B cell (primary cell): Measurements from ENCODE around the gene CD79A. TPM values are rescaled to one million over a fixed set of nuclear protein-coding genes. Genes with fewer than 3 reads are reported as not detected.
A peak's percentile ranks its signal among the peaks of the same experiment; 100 is the strongest.

Experiments
- ATAC-seq: fragments of 200-7000 bp; cut with Tn5 transposase; one replicate; pipeline ENCODE4 v1.10.0; 2021; ENCODE audit warnings: low read depth, mild to moderate bottlenecking, moderate number of reproducible peaks, moderate library complexity
- CTCF ChIA-PET: fragments of 350-600 bp; sonication (Branson Sonifier 250); formaldehyde crosslinking; loops from one replicate; lab custom pipeline; 2021; ENCODE audit warnings: antibody characterized with exemption, inconsistent platforms; lab: Charles Lee
- POLR2A ChIA-PET: fragments of 350-600 bp; sonication (Branson Sonifier 250); formaldehyde crosslinking; loops from one replicate; lab custom pipeline; 2021; ENCODE audit warnings: antibody characterized with exemption; lab: Charles Lee
- DNase-seq: peaks from one replicate; pipeline ENCODE4 v3.0.0; 2013
- H2AFZ ChIP-seq: 2 replicates; pipeline ENCODE4 v1.6.1; 2012; ENCODE audit warnings: mild to moderate bottlenecking, low read depth, low read length; ENCODE audit not compliant: insufficient read depth, poor library complexity, severe bottlenecking
- H3K27ac ChIP-seq, 2 donors: 1 replicate in 1 of 2; 2 replicates in 1 of 2; pipeline ENCODE4 v1.5.1; 2012 to 2013; ENCODE audit warnings: low read length in 2 of 2, mild to moderate bottlenecking in 2 of 2, moderate library complexity in 1 of 2
- H3K27me3 ChIP-seq, 4 experiments: fragments of 200-600 bp in 1 of 4; sonication (generic) in 1 of 4; replicated peaks in 1 of 4; 1 replicate in 2 of 4; 2 replicates in 2 of 4; pipeline versions ENCODE4 v1.6.1 to v1.7.0; 2013 to 2016; ENCODE audit warnings: low read length in 3 of 4, mild to moderate bottlenecking in 2 of 4, mixed read lengths in 1 of 4, moderate library complexity in 1 of 4; ENCODE audit not compliant: insufficient read depth in 4 of 4, control insufficient read depth in 3 of 4; ENCODE audit errors: control extremely low read depth in 1 of 4
- H3K36me3 ChIP-seq, 2 experiments: replicated peaks in 1 of 2; 1 replicate in 1 of 2; 2 replicates in 1 of 2; pipeline versions ENCODE4 v1.6.1 to v1.7.1; 2013; ENCODE audit warnings: low read length in 1 of 2; ENCODE audit not compliant: insufficient read depth in 2 of 2, control insufficient read depth in 1 of 2; ENCODE audit errors: control extremely low read depth in 1 of 2, extremely low read depth in 1 of 2
- H3K4me1 ChIP-seq, 2 donors: fragments of 200-600 bp in 1 of 2; sonication (generic) in 1 of 2; 1 replicate in 1 of 2; 2 replicates in 1 of 2; pipeline versions ENCODE4 v1.5.1 to v1.6.1; 2013 to 2017; ENCODE audit warnings: low read length in 2 of 2; ENCODE audit not compliant: control insufficient read depth in 2 of 2, insufficient read depth in 2 of 2
- H3K4me2 ChIP-seq: replicated peaks from 2 replicates; pipeline ENCODE3; 2012; ENCODE audit warnings: mild to moderate bottlenecking, low read depth, low read length; ENCODE audit not compliant: poor library complexity, severe bottlenecking
- H3K4me3 ChIP-seq, 5 experiments: fragments of 200-600 bp in 1 of 5; sonication (generic) in 1 of 5; 1 replicate in 3 of 5; 2 replicates in 2 of 5; pipeline versions ENCODE4 v1.5.1 to v1.7.0; 2011 to 2016; ENCODE audit warnings: low read length in 4 of 5, mild to moderate bottlenecking in 4 of 5, low read depth in 2 of 5, control low read depth in 1 of 5, moderate library complexity in 1 of 5; ENCODE audit not compliant: insufficient read depth in 1 of 5; ENCODE audit errors: control extremely low read depth in 1 of 5, extremely low read depth in 1 of 5
- H3K79me2 ChIP-seq: fragments of 200-600 bp; sonication (generic); one replicate; pipeline ENCODE4 v1.6.0; 2016; ENCODE audit warnings: low read length; ENCODE audit not compliant: control insufficient read depth, insufficient read depth
- H3K9ac ChIP-seq: fragments of 200-600 bp; sonication (generic); 2 replicates; pipeline ENCODE4 v1.6.1; 2017; ENCODE audit warnings: mild to moderate bottlenecking, low read length, moderate library complexity
- H3K9me3 ChIP-seq, 3 donors: one replicate each; pipeline versions ENCODE4 v1.6.1 to v1.7.1; 2013; ENCODE audit warnings: low read length in 2 of 3; ENCODE audit not compliant: control insufficient read depth in 2 of 3, insufficient read depth in 1 of 3; ENCODE audit errors: control extremely low read depth in 1 of 3
- H4K20me1 ChIP-seq: 2 replicates; pipeline ENCODE4 v1.6.0; 2012; ENCODE audit warnings: mild to moderate bottlenecking, low read length; ENCODE audit not compliant: insufficient read depth, control insufficient read depth, poor library complexity, severe bottlenecking
- H3K27ac Mint-ChIP-seq: one replicate; pipeline ENCODE4 v1.8.0; 2021; ENCODE audit warnings: mixed read lengths
- H3K27me3 Mint-ChIP-seq: one replicate; pipeline ENCODE4 v1.8.0; 2021; ENCODE audit warnings: mixed read lengths
- H3K4me1 Mint-ChIP-seq: one replicate; pipeline ENCODE4 v1.8.0; 2021; ENCODE audit warnings: mixed read lengths
- H3K4me3 Mint-ChIP-seq: one replicate; pipeline ENCODE4 v1.8.0; 2021; ENCODE audit warnings: mixed read lengths
- H3K9me3 Mint-ChIP-seq: one replicate; pipeline ENCODE4 v1.8.0; 2022; ENCODE audit warnings: mixed read lengths; ENCODE audit not compliant: insufficient read depth
- EZH2 ChIP-seq: IDR thresholded peaks from 2 replicates; pipeline ENCODE4 v1.6.1; 2012; ENCODE audit warnings: borderline replicate concordance, low read depth, mild to moderate bottlenecking, moderate library complexity, low read length; ENCODE audit not compliant: insufficient read depth, poor library complexity, severe bottlenecking
- WGBS: methylation state at CpG from one replicate; pipeline ENCODE4 v1.1.5; 2013; ENCODE audit warnings: missing lambda C conversion rate; ENCODE audit not compliant: insufficient coverage; 5-methylcytosine and 5-hydroxymethylcytosine counted together
- intact Hi-C: fragments of 100-400 bp; cut with micrococcal nuclease; formaldehyde crosslinking; loops from one replicate; pipeline ENCODE4 v1.10.0; 2022
- polyA plus RNA-seq: library from polyadenylated mRNA; depleted of rRNA; stranded (reverse); fragments of >200 nt; gene quantifications from 2 replicates; pipeline ENCODE4 v1.2.3, GENCODE V29; 2012
- total RNA-seq, 2 donors: library from RNA; stranded (reverse); fragments of 120-200 nt in 1 of 2; gene quantifications; 1 replicate in 1 of 2; 2 replicates in 1 of 2; pipeline versions ENCODE4 v1.2.3 to v1.2.4, GENCODE V29; 2013 to 2022
- TF ChIP-seq, protein P1 (sequence below): fragments of 200-600 bp; IDR thresholded peaks from one replicate; pipeline ENCODE4 v1.8.0; 2022; ENCODE audit warnings: antibody characterized with exemption, mild to moderate bottlenecking

Gene CD79A
- total and polyA plus RNA-seq, 2 donors (not counting 1 experiment from before 2014, with no cell fraction given) = 1,280 to 1,471 TPM

DNA sequence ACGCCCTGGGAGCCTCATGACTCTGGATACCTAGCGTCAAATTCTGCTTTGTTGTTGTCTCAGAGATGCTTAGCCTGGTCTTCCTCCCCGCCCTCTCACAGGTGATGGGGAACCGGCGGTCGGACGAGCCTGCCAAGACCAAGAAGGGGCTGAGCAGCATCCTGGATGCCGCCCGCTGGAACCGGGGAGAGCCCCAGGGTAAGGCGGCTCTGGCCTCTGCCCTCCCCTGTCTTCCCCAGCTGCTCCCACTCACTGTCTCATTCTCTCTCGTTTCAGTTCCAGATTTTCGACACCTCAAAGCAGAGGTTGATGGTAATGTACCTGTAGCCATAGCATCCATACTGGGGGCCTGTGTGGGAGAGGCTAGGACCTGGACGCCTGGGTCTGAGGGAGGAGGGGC, 17.3 kb downstream of the CD79A start:
- Histone ChIP-seq H3K4me1 (peaks cover 0 to 22% of the 10 kb centered on the region in 2 donors), H3K4me3 (no peak overlapping the region), H3K9me3 (no peaks in the 10 kb centered on the region), H3K79me2 (peaks cover 60% of the 10 kb centered on the region), H3K27ac (no peak overlapping the region), H3K9ac (no peak overlapping the region), H2AFZ (no peak overlapping the region), H3K27me3 (no peaks in the 10 kb centered on the region), H3K36me3 (peaks cover 5 to 78% of the 10 kb centered on the region in 2 experiments), H4K20me1 (peaks cover 91% of the 10 kb centered on the region), H3K4me2 (no peak overlapping the region)
- ATAC-seq (no peak), DNase-seq (no peak)
- H3K27me3 Mint-ChIP-seq = no peaks in the 10 kb centered on the region
- H3K4me3 Mint-ChIP-seq = no peak overlapping the region
- no peaks in the 10 kb centered on the region for H3K9me3 Mint-ChIP-seq
- POLR2A ChIA-PET = interaction anchor here (1.0 kb wide), 1 partner anchor 17 kb away, joined by 3 read pairs; the partner anchor contains the start of gene CD79A
- WGBS = 90% methylated on average over 12 of the region's 14 CpGs
- TF ChIP-seq, protein P1, sequence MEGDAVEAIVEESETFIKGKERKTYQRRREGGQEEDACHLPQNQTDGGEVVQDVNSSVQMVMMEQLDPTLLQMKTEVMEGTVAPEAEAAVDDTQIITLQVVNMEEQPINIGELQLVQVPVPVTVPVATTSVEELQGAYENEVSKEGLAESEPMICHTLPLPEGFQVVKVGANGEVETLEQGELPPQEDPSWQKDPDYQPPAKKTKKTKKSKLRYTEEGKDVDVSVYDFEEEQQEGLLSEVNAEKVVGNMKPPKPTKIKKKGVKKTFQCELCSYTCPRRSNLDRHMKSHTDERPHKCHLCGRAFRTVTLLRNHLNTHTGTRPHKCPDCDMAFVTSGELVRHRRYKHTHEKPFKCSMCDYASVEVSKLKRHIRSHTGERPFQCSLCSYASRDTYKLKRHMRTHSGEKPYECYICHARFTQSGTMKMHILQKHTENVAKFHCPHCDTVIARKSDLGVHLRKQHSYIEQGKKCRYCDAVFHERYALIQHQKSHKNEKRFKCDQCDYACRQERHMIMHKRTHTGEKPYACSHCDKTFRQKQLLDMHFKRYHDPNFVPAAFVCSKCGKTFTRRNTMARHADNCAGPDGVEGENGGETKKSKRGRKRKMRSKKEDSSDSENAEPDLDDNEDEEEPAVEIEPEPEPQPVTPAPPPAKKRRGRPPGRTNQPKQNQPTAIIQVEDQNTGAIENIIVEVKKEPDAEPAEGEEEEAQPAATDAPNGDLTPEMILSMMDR = no peak
- peaks cover 17% of the 10 kb centered on the region for H3K4me1 Mint-ChIP-seq
- intact Hi-C loops = no loop called here
- H3K27ac Mint-ChIP-seq = peak overlapping the region; percentile 59
- CTCF ChIA-PET = interaction anchor here (0.7 kb wide), 2 partner anchors 28 to 50 kb away, joined by 3 read pairs; no protein-coding TSS in a partner anchor

- no peak for DNase-seq
- peak overlapping the region; percentile 59 for H3K27ac Mint-ChIP-seq
- Histone ChIP-seq H3K4me2 (no peak overlapping the region), H3K79me2 (peaks cover 44% of the 10 kb centered on the region), H3K36me3 (peaks cover 5 to 81% of the 10 kb centered on the region in 2 experiments), H4K20me1 (peaks cover 92% of the 10 kb centered on the region), H3K27ac (peak overlapping the region in 1 of 2 donors; percentile 30), H3K4me1 (peaks cover 0 to 18% of the 10 kb centered on the region in 2 donors), H3K4me3 (no peak overlapping the region), H2AFZ (no peak overlapping the region), H3K9me3 (no peaks in the 10 kb centered on the region), H3K9ac (no peak overlapping the region), H3K27me3 (no peaks in the 10 kb centered on the region)
- ATAC-seq = peak; percentile 7
- H3K4me3 Mint-ChIP-seq = no peak overlapping the region
- no peaks in the 10 kb centered on the region for H3K9me3 Mint-ChIP-seq
- H3K4me1 Mint-ChIP-seq = peaks cover 15% of the 10 kb centered on the region
- WGBS = 87% methylated on average over 12 of the region's 19 CpGs
- intact Hi-C loops = no loop called here
- TF ChIP-seq, protein P1 = no peak
- TF ChIP-seq EZH2 = no peak
- CTCF ChIA-PET = interaction anchor here (1.2 kb wide), 1 partner anchor 16 kb away, joined by 4 read pairs; no protein-coding TSS in a partner anchor
- H3K27me3 Mint-ChIP-seq = no peaks in the 10 kb centered on the region
- POLR2A ChIA-PET = interaction anchor here (0.5 to 1.2 kb wide), 2 partner anchors 29 to 180 kb away, joined by 3 read pairs; partner anchors contain the start of gene ZNF574
These were observed 18.9 kb downstream of the CD79A start for GRCh38 chr19:41895745-41896580.
